Mesothelial cell of epicardium (in vitro differentiated cells): ENCODE data around the gene ABHD1. TPM values are rescaled to one million over a fixed set of nuclear protein-coding genes. Genes with fewer than 3 reads are reported as not detected.

Experiments
- DNase-seq, 2 experiments: peaks; one replicate each; pipeline ENCODE4 v3.0.0; 2021; ENCODE audit warnings: low spot score in 2 of 2; ENCODE audit not compliant: unreplicated experiment in 2 of 2
- H3K27ac Mint-ChIP-seq: 2 replicates; pipeline ENCODE4 v1.8.0; 2021; ENCODE audit warnings: mixed read lengths
- H3K27me3 Mint-ChIP-seq: 2 replicates; pipeline ENCODE4 v1.8.0; 2021; ENCODE audit warnings: low read depth, mixed read lengths
- H3K36me3 Mint-ChIP-seq: 2 replicates; pipeline ENCODE4 v1.8.0; 2021; ENCODE audit warnings: mixed read lengths
- H3K4me1 Mint-ChIP-seq: 2 replicates; pipeline ENCODE4 v1.8.0; 2021; ENCODE audit warnings: mixed read lengths
- H3K4me3 Mint-ChIP-seq: 2 replicates; pipeline ENCODE4 v1.8.0; 2021; ENCODE audit warnings: mild to moderate bottlenecking, moderate library complexity, mixed read lengths
- H3K9me3 Mint-ChIP-seq: 2 replicates; pipeline ENCODE4 v1.8.0; 2021; ENCODE audit warnings: mixed read lengths
- CTCF ChIP-seq: fragments of 200-600 bp; sonication (generic); IDR thresholded peaks from one replicate; pipeline ENCODE4 v1.5.0; 2021; ENCODE audit warnings: antibody characterized with exemption; ENCODE audit not compliant: unreplicated experiment
- total RNA-seq: library from RNA; stranded (reverse); gene quantifications from 3 replicates; pipeline ENCODE4 v1.2.1, GENCODE V29; 2021

The ABHD1 gene
- total RNA-seq, 1 donor from 2014 or later = 1.5 TPM

- peaks cover 12% of the 10 kb centered on the region for H3K27me3 Mint-ChIP-seq
- DNase-seq = no peak
- no peak overlapping the region for H3K4me3 Mint-ChIP-seq
- no peak for TF ChIP-seq CTCF
- no peaks in the 10 kb centered on the region for H3K36me3 Mint-ChIP-seq
- no peak overlapping the region for H3K27ac Mint-ChIP-seq
- H3K9me3 Mint-ChIP-seq = no peaks in the 10 kb centered on the region
- peaks cover 39% of the 10 kb centered on the region for H3K4me1 Mint-ChIP-seq
Measured at GRCh38 chr2:27082773-27083409, 40.7 kb upstream of the ABHD1 start.

- TF ChIP-seq CTCF = no peak
- H3K27ac Mint-ChIP-seq = no peak overlapping the region
- no peaks in the 10 kb centered on the region for H3K9me3 Mint-ChIP-seq
- H3K4me1 Mint-ChIP-seq = peaks cover 32% of the 10 kb centered on the region
- no peak for DNase-seq
- no peak overlapping the region for H3K4me3 Mint-ChIP-seq
- H3K27me3 Mint-ChIP-seq = peaks cover 17% of the 10 kb centered on the region
- H3K36me3 Mint-ChIP-seq = no peaks in the 10 kb centered on the region
Measured at GRCh38 chr2:27083410-27084296, 40.0 kb upstream of the ABHD1 start.

- Mint-ChIP-seq H3K36me3 (no peaks in the 10 kb centered on the region), H3K4me3 (no peak overlapping the region), H3K4me1 (peaks cover 32% of the 10 kb centered on the region), H3K27me3 (peaks cover 18% of the 10 kb centered on the region), H3K9me3 (no peaks in the 10 kb centered on the region), H3K27ac (no peak overlapping the region)
- no peak for DNase-seq
- TF ChIP-seq CTCF = no peak
Measured at GRCh38 chr2:27084297-27085061, 39.1 kb upstream of the ABHD1 start.

- H3K9me3 Mint-ChIP-seq = no peaks in the 10 kb centered on the region
- peak overlapping the region; percentile 35 for H3K27ac Mint-ChIP-seq
- H3K27me3 Mint-ChIP-seq = peaks cover 18% of the 10 kb centered on the region
- DNase-seq = no peak
- TF ChIP-seq CTCF = no peak
- H3K4me1 Mint-ChIP-seq = peaks cover 26% of the 10 kb centered on the region
- no peaks in the 10 kb centered on the region for H3K36me3 Mint-ChIP-seq
- peak overlapping the region; percentile 70 for H3K4me3 Mint-ChIP-seq
Measured at GRCh38 chr2:27085062-27085672, 38.4 kb upstream of the ABHD1 start.

- Mint-ChIP-seq H3K27ac (no peak overlapping the region), H3K4me1 (peaks cover 24% of the 10 kb centered on the region)
- no peak for TF ChIP-seq CTCF
Measured at GRCh38 chr2:27085673-27086089, 37.9 kb upstream of the ABHD1 start.

More at GRCh38 chr2:27085673-27086089, 37.9 kb upstream of the ABHD1 start:
- Mint-ChIP-seq H3K4me3 (peak overlapping the region; percentile 70), H3K27me3 (peaks cover 18% of the 10 kb centered on the region), H3K9me3 (no peaks in the 10 kb centered on the region), H3K36me3 (no peaks in the 10 kb centered on the region)
- no peak for DNase-seq
